ENCODE results near the gene HOXA6.

- TF ChIP-seq CTCF (IDR thresholded peaks at IDR 0.05) (no peak), POLR2A (IDR thresholded peaks at IDR 0.05) (no peak)
Observed at GRCh38 chr7:27175626-27176523, 28.3 kb upstream of the HOXA6 start.

All from esophagus squamous epithelium (tissue), 4 donors.